Inflammatory macrophage treated with lipopolysaccharide for 4 hours (primary cell): ENCODE results near the gene NUBP2.

Source experiments
- DNase-seq: peaks from one replicate; pipeline ENCODE4 v3.0.0-alpha.2; 2020

Gene NUBP2

DNA sequence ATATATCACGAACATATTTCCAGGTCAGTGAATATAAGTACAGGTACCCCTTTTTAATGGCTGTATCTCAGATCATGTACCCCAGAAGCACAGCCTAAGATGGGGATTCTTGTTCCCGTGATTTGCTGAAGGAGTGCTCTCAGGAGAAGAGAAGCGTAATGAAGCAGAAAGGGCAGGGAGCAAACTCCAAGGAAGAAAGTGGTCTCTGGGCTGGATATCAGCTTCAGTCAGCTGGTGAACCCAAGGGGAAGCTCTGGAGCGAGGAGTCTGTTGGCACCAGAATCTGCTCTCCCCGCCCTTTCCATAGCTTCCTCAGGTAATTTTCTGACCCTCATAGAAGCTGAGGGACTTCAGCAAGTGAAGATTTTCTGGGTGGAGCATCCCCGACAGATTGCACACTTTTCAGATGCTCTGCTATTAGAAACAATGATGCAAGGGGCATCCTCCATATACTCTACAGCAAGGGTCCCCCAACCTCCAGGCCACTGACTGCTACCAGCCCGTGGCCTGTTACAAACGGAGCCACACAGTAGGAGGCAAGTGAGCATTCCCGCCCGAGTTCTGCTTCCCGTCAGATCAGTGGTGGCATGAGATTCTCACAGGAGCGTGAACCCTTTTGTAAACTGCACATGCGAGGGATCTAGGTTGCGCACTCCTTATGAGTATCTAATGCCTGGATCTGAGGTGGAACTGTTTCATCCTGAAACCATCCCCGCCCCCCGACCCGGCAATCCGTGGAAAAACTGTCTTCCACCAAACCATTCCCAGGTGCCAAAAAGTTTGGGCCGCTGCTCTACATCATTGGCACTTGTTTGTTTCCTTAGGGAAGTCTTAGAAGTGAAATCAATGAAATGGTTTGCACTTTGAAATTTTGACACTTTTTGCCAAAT is 48.7 kb downstream of the NUBP2 start:
- no peak for DNase-seq

DNA sequence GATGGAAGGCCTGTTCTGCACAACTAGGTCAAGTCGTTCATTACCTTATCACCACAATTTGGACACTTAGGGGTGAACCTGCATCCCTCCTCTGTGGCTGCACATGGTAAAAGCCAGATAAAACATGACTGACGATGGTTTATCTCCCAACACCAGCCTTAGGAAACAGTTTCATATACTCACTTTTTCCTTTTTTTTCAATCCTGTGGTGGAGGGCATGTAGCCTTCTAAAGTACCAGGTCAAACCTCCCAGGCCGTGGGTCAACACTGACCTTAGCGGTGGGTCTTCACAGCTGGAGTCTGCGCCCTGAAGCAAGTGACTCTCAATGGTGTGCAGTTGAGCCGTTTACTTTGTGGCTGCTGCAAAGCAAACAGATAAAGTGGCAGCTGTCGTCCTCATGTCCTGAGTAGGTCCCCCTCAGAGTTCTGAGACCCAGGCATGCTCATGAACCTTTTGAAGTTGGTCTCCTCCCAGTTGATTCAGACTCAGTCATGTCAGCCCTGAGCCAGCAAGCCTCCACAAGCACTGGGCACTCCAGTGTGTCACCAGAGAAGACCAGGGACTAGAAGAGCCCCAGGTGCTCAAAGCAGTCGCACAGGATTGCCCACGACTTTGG is 50.2 kb downstream of the NUBP2 start:
- DNase-seq: no peak

DNA sequence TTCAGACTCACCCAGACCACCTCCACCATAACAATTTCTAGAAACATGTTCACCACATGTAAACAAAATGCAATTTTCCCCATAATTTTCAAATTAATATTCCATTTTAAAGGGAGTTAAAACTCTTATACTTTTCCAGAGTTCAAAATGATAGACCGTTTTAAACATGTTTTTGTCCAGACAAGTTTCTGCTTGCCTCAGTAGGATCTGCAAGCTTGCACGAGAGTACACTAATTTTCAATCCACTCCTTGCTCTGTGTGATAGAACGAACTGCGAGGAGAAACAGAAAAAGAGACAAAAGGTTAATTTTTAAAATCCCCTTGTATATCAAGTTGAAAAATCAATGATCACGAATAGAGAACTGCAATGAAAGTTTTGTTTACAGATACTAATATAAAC is 51.3 kb downstream of the NUBP2 start:
- DNase-seq: no peak
